HEK293 (cell line): ENCODE data around the gene SLC25A25.

Experiments used
- KLF16 ChIP-seq: fragments of 450-650 bp; formaldehyde crosslinking; IDR thresholded peaks from 2 replicates; pipeline ENCODE4 v1.5.1; 2017; ENCODE audit warnings: missing biosample characterization, missing genetic modification characterization
- SCRT2 ChIP-seq: fragments of 450-650 bp; formaldehyde crosslinking; IDR thresholded peaks from 2 replicates; pipeline ENCODE4 v1.5.1; 2016; ENCODE audit warnings: missing biosample characterization, missing genetic modification characterization
- ZBTB21 ChIP-seq: fragments of 450-650 bp; formaldehyde crosslinking; IDR thresholded peaks from 2 replicates; pipeline ENCODE4 v1.5.1; 2017; ENCODE audit warnings: missing biosample characterization, missing genetic modification characterization
- ZBTB49 ChIP-seq: fragments of 450-650 bp; formaldehyde crosslinking; IDR thresholded peaks from 2 replicates; pipeline ENCODE4 v1.5.1; 2016; ENCODE audit warnings: missing biosample characterization, missing genetic modification characterization, low read depth
- ZNF274 ChIP-seq, 2 experiments: fragments of 200-500 bp in 1 of 2; fragments of 450-650 bp in 1 of 2; sonication (Bioruptor generic) in 1 of 2; formaldehyde crosslinking in 1 of 2; IDR thresholded peaks; 2 replicates each; pipeline versions ENCODE4 v1.5.1 to v1.6.1; 2014 to 2016; ENCODE audit warnings: borderline replicate concordance in 1 of 2, inconsistent platforms in 1 of 2, low read length in 1 of 2, missing biosample characterization in 1 of 2, missing genetic modification characterization in 1 of 2
- ZNF350 ChIP-seq: fragments of 450-650 bp; formaldehyde crosslinking; IDR thresholded peaks from 2 replicates; pipeline ENCODE4 v1.5.0; 2017; ENCODE audit warnings: missing biosample characterization, mild to moderate bottlenecking, missing genetic modification characterization
- ZNF354C ChIP-seq: fragments of 450-650 bp; formaldehyde crosslinking; IDR thresholded peaks from 2 replicates; pipeline ENCODE4 v1.5.1; 2016; ENCODE audit warnings: missing biosample characterization, missing genetic modification characterization, low read depth, borderline replicate concordance
- ZNF513 ChIP-seq: fragments of 450-650 bp; IDR thresholded peaks from 2 replicates; pipeline ENCODE4 v1.5.1; 2018; ENCODE audit warnings: missing biosample characterization, missing genetic modification characterization
- ZNF518A ChIP-seq: fragments of 450-650 bp; formaldehyde crosslinking; conservative IDR thresholded peaks from 2 replicates; pipeline ENCODE4 v1.5.1; 2016; ENCODE audit warnings: low read depth, missing biosample characterization, missing genetic modification characterization
- ZNF785 ChIP-seq: fragments of 450-650 bp; formaldehyde crosslinking; IDR thresholded peaks from 2 replicates; pipeline ENCODE4 v1.5.1; 2016; ENCODE audit warnings: missing biosample characterization, missing genetic modification characterization
- TF ChIP-seq, protein P1 (sequence below): fragments of 450-650 bp; formaldehyde crosslinking; IDR thresholded peaks from 2 replicates; pipeline ENCODE4 v1.5.1; 2016; ENCODE audit warnings: missing biosample characterization, missing genetic modification characterization
- TF ChIP-seq, protein P2 (sequence below): fragments of 450-650 bp; formaldehyde crosslinking; IDR thresholded peaks from 2 replicates; pipeline ENCODE4 v1.5.1; 2016; ENCODE audit warnings: missing biosample characterization, missing genetic modification characterization

- TF ChIP-seq, protein P1, sequence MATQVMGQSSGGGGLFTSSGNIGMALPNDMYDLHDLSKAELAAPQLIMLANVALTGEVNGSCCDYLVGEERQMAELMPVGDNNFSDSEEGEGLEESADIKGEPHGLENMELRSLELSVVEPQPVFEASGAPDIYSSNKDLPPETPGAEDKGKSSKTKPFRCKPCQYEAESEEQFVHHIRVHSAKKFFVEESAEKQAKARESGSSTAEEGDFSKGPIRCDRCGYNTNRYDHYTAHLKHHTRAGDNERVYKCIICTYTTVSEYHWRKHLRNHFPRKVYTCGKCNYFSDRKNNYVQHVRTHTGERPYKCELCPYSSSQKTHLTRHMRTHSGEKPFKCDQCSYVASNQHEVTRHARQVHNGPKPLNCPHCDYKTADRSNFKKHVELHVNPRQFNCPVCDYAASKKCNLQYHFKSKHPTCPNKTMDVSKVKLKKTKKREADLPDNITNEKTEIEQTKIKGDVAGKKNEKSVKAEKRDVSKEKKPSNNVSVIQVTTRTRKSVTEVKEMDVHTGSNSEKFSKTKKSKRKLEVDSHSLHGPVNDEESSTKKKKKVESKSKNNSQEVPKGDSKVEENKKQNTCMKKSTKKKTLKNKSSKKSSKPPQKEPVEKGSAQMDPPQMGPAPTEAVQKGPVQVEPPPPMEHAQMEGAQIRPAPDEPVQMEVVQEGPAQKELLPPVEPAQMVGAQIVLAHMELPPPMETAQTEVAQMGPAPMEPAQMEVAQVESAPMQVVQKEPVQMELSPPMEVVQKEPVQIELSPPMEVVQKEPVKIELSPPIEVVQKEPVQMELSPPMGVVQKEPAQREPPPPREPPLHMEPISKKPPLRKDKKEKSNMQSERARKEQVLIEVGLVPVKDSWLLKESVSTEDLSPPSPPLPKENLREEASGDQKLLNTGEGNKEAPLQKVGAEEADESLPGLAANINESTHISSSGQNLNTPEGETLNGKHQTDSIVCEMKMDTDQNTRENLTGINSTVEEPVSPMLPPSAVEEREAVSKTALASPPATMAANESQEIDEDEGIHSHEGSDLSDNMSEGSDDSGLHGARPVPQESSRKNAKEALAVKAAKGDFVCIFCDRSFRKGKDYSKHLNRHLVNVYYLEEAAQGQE, result no peak
- TF ChIP-seq ZNF354C (tag by site-specific recombination) (no peak), ZBTB49 (no peak), KLF16 (tag by site-specific recombination) (no peak), ZNF350 (tag by site-specific recombination) (no peak), ZNF274 (IDR thresholded peaks at IDR 0.05; ENCODE audit: low read length) (no peak), ZNF274 (tag by site-specific recombination; IDR thresholded peaks at IDR 0.05; ENCODE audit: borderline replicate concordance) (no peak), ZBTB21 (no peak), ZNF518A (no peak), ZNF513 (no peak), ZNF785 (tag by site-specific recombination) (no peak), SCRT2 (tag by site-specific recombination) (no peak)
- TF ChIP-seq, protein P2, sequence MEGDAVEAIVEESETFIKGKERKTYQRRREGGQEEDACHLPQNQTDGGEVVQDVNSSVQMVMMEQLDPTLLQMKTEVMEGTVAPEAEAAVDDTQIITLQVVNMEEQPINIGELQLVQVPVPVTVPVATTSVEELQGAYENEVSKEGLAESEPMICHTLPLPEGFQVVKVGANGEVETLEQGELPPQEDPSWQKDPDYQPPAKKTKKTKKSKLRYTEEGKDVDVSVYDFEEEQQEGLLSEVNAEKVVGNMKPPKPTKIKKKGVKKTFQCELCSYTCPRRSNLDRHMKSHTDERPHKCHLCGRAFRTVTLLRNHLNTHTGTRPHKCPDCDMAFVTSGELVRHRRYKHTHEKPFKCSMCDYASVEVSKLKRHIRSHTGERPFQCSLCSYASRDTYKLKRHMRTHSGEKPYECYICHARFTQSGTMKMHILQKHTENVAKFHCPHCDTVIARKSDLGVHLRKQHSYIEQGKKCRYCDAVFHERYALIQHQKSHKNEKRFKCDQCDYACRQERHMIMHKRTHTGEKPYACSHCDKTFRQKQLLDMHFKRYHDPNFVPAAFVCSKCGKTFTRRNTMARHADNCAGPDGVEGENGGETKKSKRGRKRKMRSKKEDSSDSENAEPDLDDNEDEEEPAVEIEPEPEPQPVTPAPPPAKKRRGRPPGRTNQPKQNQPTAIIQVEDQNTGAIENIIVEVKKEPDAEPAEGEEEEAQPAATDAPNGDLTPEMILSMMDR, result no peak
Measured at GRCh38 chr9:128021098-128021497, 46.9 kb upstream of the SLC25A25 start.
